Endothelial cell of umbilical vein (primary cell): Measurements from ENCODE around the gene KRTAP5-6. TPM values are rescaled to one million over a fixed set of nuclear protein-coding genes. Genes with fewer than 3 reads are reported as not detected.

Source experiments
- BruUV-seq: library from RNA; stranded (reverse); fragments of 400-500 nt; replicated peaks from 2 replicates; lab custom pipeline; 2021; lab: Mats Ljungman, UMichigan
- CTCF ChIA-PET: fragments of 300-600, 350-600 bp; sonication (Branson Sonifier 250); formaldehyde crosslinking; loops from one replicate; lab custom pipeline; 2021; ENCODE audit warnings: antibody characterized with exemption, inconsistent platforms; lab: Charles Lee
- POLR2A ChIA-PET: fragments of 300-600, 350-600 bp; sonication (Branson Sonifier 250); formaldehyde crosslinking; loops from one replicate; lab custom pipeline; 2021; ENCODE audit warnings: antibody characterized with exemption, inconsistent platforms; lab: Charles Lee
- DNase-seq: peaks from one replicate; pipeline ENCODE4 v3.0.0-alpha.2; 2011; ENCODE audit warnings: low read depth, low spot score
- FAIRE-seq: peaks from 2 replicates; lab custom pipeline; 2011; peaks lifted over from hg19 to GRCh38; lab: Jason Lieb, UNC
- H2AFZ ChIP-seq: 2 replicates; pipeline ENCODE4 v1.6.0; 2012; ENCODE audit warnings: low read depth, low read length, control low read depth, inconsistent platforms
- H3K27ac ChIP-seq: 2 replicates; pipeline ENCODE4 v1.5.1; 2011; ENCODE audit warnings: low read depth, mild to moderate bottlenecking, control low read depth, low read length, moderate library complexity; ENCODE audit not compliant: insufficient read depth
- H3K27me3 ChIP-seq, 2 experiments: 2 replicates each; pipeline versions ENCODE4 v1.6.0 to v1.6.1; 2011; ENCODE audit warnings: low read length in 2 of 2, mixed read lengths in 1 of 2; ENCODE audit not compliant: control insufficient read depth in 2 of 2, insufficient read depth in 2 of 2
- H3K36me3 ChIP-seq, 2 experiments: 2 replicates in 1 of 2; 3 replicates in 1 of 2; pipeline ENCODE4 v1.5.1; 2011; ENCODE audit warnings: low read length in 2 of 2, mild to moderate bottlenecking in 1 of 2, moderate library complexity in 1 of 2; ENCODE audit not compliant: control insufficient read depth in 2 of 2, insufficient read depth in 2 of 2; ENCODE audit errors: extremely low read depth in 1 of 2
- H3K4me1 ChIP-seq: 3 replicates; pipeline ENCODE4 v1.5.1; 2011; ENCODE audit warnings: mild to moderate bottlenecking, low read length; ENCODE audit not compliant: control insufficient read depth, insufficient read depth; ENCODE audit errors: extremely low read depth
- H3K4me2 ChIP-seq: 2 replicates; pipeline ENCODE4 v1.6.1; 2011; ENCODE audit warnings: low read length, control low read depth, mixed read lengths; ENCODE audit not compliant: insufficient read depth
- H3K4me3 ChIP-seq, 3 experiments: fragments of 200-600 bp in 1 of 3; sonication (generic), shearing (Covaris generic) in 1 of 3; replicated peaks in 1 of 3; 2 replicates each; pipeline ENCODE4 v1.5.1; 2011 to 2016; ENCODE audit warnings: control low read depth in 3 of 3, low read length in 3 of 3, mild to moderate bottlenecking in 2 of 3, inconsistent platforms in 1 of 3, low read depth in 1 of 3, moderate library complexity in 1 of 3; ENCODE audit not compliant: insufficient read depth in 1 of 3
- H3K79me2 ChIP-seq: 2 replicates; pipeline ENCODE4 v1.6.0; 2012; ENCODE audit warnings: low read length, inconsistent platforms; ENCODE audit not compliant: control insufficient read depth, insufficient read depth
- H3K9ac ChIP-seq: replicated peaks from 2 replicates; pipeline ENCODE3; 2011; ENCODE audit warnings: low read length, control low read depth; ENCODE audit not compliant: insufficient read depth; ENCODE audit errors: extremely low read depth
- H3K9me1 ChIP-seq: replicated peaks from 3 replicates; pipeline ENCODE4 v1.6.0; 2011; ENCODE audit warnings: mild to moderate bottlenecking, low read length; ENCODE audit not compliant: control insufficient read depth, insufficient read depth; ENCODE audit errors: extremely low read depth
- H3K9me3 ChIP-seq: replicated peaks from 2 replicates; pipeline ENCODE4 v1.5.1; 2012; ENCODE audit warnings: low read length, inconsistent platforms; ENCODE audit not compliant: control insufficient read depth, insufficient read depth
- H4K20me1 ChIP-seq: replicated peaks from 2 replicates; pipeline ENCODE3; 2011; ENCODE audit warnings: mild to moderate bottlenecking, low read length; ENCODE audit not compliant: control insufficient read depth, insufficient read depth; ENCODE audit errors: extremely low read depth
- EZH2 ChIP-seq: IDR thresholded peaks from 2 replicates; pipeline ENCODE4 v1.6.1; 2012; ENCODE audit warnings: borderline replicate concordance, low read depth, mild to moderate bottlenecking, moderate library complexity, low read length, inconsistent platforms; ENCODE audit not compliant: severe bottlenecking
- FOS ChIP-seq: IDR thresholded peaks from 2 replicates; pipeline ENCODE4 v1.6.1; 2011; ENCODE audit warnings: mild to moderate bottlenecking, low read length, moderate library complexity, borderline replicate concordance; ENCODE audit not compliant: insufficient read depth
- GATA2 ChIP-seq: IDR thresholded peaks from 2 replicates; pipeline ENCODE4 v1.7.0; 2011; ENCODE audit warnings: low read depth, mild to moderate bottlenecking, moderate library complexity, mixed read lengths, low read length; ENCODE audit not compliant: insufficient read length, insufficient read depth
- JUN ChIP-seq: IDR thresholded peaks from 2 replicates; pipeline ENCODE4 v1.6.1; 2011; ENCODE audit warnings: borderline replicate concordance, low read depth; ENCODE audit not compliant: insufficient read length, insufficient read depth
- MYC ChIP-seq: IDR thresholded peaks from one replicate; pipeline ENCODE4 v1.6.1; 2011; ENCODE audit warnings: mild to moderate bottlenecking, low read depth, low read length
- POLR2A ChIP-seq: IDR thresholded peaks from 2 replicates; pipeline ENCODE4 v1.6.1; 2012; ENCODE audit warnings: low read depth, mild to moderate bottlenecking, control low read depth, low read length
- POLR2AphosphoS5 ChIP-seq: IDR thresholded peaks from 2 replicates; pipeline ENCODE4 v1.6.1; 2012; ENCODE audit warnings: low read depth, mild to moderate bottlenecking, control low read depth, low read length, moderate library complexity; ENCODE audit not compliant: insufficient read depth
- dilution Hi-C: fragments of 300-500 bp; cut with MboI; formaldehyde crosslinking; loops from one replicate; pipeline ENCODE4 v1.15.0; 2019; ENCODE audit warnings: low sequenced_read_pairs; ENCODE audit not compliant: extremely low pct_ligation_motif_present
- intact Hi-C: fragments of 100-400 bp; cut with micrococcal nuclease; formaldehyde crosslinking; loops from one replicate; pipeline ENCODE4 v1.10.0; 2022
- polyA plus RNA-seq, 4 experiments: library from polyadenylated mRNA; depleted of rRNA in 3 of 4; stranded (reverse) in 3 of 4; unstranded in 1 of 4; fragments of >200 nt; gene quantifications; 2 replicates each; pipeline versions ENCODE4 v1.2.1 to v1.2.3, GENCODE V29; 2011 to 2012; ENCODE audit warnings: missing spikeins in 1 of 4
- total RNA-seq: library from RNA; stranded (reverse); gene quantifications from 2 replicates; pipeline ENCODE4 v1.2.3, GENCODE V29; 2021
- TF ChIP-seq, protein P1 (sequence below): IDR thresholded peaks from 2 replicates; pipeline ENCODE4 v1.6.1; 2011; ENCODE audit not compliant: insufficient read depth, insufficient read length

The KRTAP5-6 gene
- total and polyA plus RNA-seq, 2 donors (not counting 3 experiments of a cell fraction or from before 2014, with no cell fraction given): not detected

DNA sequence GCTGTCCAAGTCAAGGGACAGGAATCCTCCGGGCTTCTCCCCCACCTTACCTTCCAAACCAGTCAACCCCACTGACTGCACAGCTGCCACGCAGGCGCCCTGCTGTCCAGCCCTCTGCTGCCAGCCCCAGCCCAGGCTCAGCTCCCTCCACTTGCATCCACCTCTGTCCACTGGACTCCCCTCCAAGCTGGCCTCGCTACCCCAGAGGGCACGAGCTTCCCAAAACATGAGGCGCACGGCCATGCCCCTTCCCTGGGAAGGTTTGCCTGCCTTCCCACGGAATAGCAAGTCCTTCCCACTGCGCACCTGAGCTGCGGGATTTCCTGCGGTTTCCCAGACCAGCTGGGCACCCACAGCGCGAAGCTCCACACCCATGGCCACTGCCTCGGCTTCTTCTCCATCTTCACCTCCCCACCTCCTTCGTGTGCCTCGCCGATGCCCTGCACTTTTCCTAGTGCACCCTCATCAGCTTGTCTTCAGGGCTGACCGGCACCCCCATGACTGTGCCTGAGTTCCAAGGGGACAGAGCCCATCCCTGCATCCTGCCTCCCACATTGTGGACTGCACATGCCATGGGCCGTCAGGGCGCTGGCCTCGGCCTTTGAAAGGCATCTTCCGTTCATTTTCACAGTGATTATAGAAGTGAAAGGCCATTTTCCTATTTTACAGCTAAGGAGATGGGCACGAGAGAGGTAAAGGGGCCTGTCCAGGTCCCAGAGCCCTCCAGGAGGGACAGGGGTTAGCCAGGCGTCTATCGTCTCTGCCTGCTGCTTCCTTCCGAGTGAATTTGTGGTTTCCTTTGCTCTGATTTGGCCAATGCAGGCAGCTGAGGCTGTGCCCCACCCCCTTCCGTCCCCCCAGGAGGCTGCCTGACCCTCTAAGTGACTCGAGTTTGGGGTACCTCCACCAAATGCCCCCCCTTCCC, 37.0 kb downstream of the KRTAP5-6 start:
- Histone ChIP-seq H3K9ac (no peak overlapping the region), H3K4me2 (no peak overlapping the region), H3K9me3 (no peaks in the 10 kb centered on the region), H4K20me1 (no peaks in the 10 kb centered on the region), H3K27me3 (no peaks in the 10 kb centered on the region), H3K9me1 (no peaks in the 10 kb centered on the region), H3K4me3 (no peak overlapping the region), H3K79me2 (no peaks in the 10 kb centered on the region), H3K4me1 (no peaks in the 10 kb centered on the region), H3K36me3 (no peaks in the 10 kb centered on the region), H2AFZ (no peak overlapping the region), H3K27ac (no peak overlapping the region)
- POLR2A ChIA-PET: no interaction called here
- dilution Hi-C loops (no loop called here), intact Hi-C loops (no loop called here)
- BruUV-seq: no TSS peak
- no peak for TF ChIP-seq FOS
- no peak for TF ChIP-seq EZH2
- TF ChIP-seq JUN: no peak
- TF ChIP-seq POLR2A: no peak
- no peak for TF ChIP-seq POLR2AphosphoS5
- TF ChIP-seq GATA2: no peak
- TF ChIP-seq, protein P1, sequence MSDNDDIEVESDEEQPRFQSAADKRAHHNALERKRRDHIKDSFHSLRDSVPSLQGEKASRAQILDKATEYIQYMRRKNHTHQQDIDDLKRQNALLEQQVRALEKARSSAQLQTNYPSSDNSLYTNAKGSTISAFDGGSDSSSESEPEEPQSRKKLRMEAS: no peak
- TF ChIP-seq MYC: no peak
- CTCF ChIA-PET: interaction anchor here (1.4 to 1.8 kb wide), 2 partner anchors 15 to 40 kb away, joined by 4 to 5 read pairs; no protein-coding TSS in a partner anchor
- FAIRE-seq (no peak), DNase-seq (no peak)
